ACHN (cell line): ENCODE data around the gene C11orf65.
A peak's percentile ranks its signal among the peaks of the same experiment; 100 is the strongest.

Source experiments
- DNase-seq: peaks from one replicate; pipeline ENCODE4 v3.0.0-alpha.2; 2015
- in situ Hi-C: cut with HindIII; loops from 2 replicates; pipeline ENCODE4 v1.10.0; 2017; ENCODE audit warnings: low sequenced_read_pairs, low pct_ligation_motif_present, low pct_unique_long_range_greater_than_20kb

The C11orf65 gene, protein sequence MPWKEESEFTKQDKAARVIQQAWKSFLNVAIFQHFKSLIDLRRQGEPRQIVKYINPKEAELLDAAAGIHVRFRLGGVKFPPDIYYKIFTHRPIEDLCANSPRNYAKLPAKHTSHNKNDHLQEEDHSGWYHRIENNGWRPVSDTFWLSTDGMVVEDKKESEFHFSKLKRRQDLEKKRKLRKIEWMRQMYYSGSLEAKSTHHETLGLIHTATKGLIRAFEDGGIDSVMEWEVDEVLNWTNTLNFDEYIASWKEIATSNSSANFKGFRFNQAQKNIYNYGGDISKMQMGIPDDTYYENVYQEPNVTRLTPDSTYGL

GRCh38 chr11:108467091-108467823, at the start of gene C11orf65:
TSS of gene C11orf65 (minus strand) at chr11:108467529. CDS start at chr11:108461559, 5,970 bp downstream.
- peak; percentile 94 for DNase-seq
- in situ Hi-C loops: no loop called here

- in situ Hi-C loops: no loop called here
- no peak for DNase-seq
Observed at GRCh38 chr11:108516125-108516524, 48.8 kb upstream of the C11orf65 start.

- no peak for DNase-seq
- in situ Hi-C loops: no loop called here
Observed at GRCh38 chr11:108512708-108513107, 45.4 kb upstream of the C11orf65 start.

DNA sequence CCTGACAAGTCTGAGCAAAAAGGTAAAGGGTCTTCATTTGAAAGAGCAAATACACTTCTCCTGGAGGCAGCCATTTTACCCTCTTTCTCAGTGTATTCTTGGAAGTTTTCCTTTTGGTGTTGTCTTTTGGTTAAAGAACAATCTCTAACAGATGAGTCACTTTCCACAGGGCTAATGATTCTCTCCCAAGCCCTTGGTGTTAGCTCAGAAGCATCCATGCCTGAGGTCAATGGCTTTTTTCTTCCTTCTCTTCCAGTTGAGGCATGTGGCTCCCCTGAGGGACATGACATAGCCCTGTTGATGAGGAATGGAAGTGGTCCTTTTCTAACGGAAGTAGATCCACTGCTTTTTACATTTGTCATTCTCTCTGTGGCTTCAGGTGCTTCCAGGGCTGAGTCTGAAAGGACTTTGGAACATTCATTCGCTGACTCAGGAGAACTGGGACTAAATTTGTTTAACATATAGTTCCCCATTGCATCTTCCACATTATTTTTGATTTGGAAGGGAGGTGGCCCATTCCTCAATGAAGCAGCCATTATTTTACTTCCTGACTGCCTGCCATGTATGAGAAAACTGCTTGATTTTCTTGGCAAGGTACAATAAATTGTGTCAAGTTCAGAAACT, 44.6 kb upstream of the C11orf65 start:
- in situ Hi-C loops: no loop called here

GRCh38 chr11:108508653-108509593, 41.6 kb upstream of the C11orf65 start:
- in situ Hi-C loops: no loop called here
- DNase-seq: no peak

More for the DNA sequence above, 44.6 kb upstream of the C11orf65 start:
- DNase-seq: peak; percentile 90

DNA sequence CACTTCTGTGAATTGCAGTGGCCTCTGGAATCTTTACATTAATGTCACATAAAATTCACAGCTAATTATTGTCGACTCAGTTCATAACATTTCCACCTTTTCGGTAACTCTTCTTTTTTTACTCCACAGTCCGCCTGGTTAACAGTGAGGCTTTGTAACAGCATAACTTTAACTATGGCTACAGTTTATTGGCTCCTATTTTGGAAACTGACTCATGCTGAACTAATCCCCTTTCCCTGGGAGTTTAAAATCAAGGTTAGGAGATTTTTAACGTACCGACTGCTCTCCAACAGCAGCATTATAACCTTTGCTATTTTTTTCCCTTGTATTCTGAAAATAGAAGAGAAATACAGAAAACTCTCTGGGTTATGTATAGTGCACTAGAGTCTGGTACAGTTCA, 34.1 kb upstream of the C11orf65 start:
- in situ Hi-C loops: no loop called here
- DNase-seq: no peak

DNA sequence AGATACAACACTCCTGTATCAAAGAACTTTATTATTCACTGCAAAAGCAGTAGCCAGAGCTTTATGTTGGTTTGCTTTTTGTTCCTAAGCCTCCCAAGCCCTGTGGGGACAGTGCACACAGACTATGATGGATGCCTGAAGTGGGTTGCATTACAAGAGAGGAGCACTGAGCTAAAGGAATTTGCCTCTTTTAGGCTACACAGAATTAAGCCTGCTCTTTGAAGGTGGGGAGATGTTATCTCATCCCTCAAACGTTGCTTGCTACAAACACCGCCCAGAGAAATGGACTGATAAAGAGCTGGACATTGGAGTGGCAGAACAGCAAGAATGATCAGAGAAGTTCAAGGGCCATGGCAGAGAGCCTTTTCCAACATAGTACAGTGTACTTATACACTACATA, 33.4 kb upstream of the C11orf65 start:
- in situ Hi-C loops: no loop called here
- no peak for DNase-seq

- DNase-seq: no peak
- in situ Hi-C loops: no loop called here
Observed at GRCh38 chr11:108500169-108500568, 32.8 kb upstream of the C11orf65 start.

- in situ Hi-C loops: no loop called here
- no peak for DNase-seq
Observed at GRCh38 chr11:108498816-108499408, 31.6 kb upstream of the C11orf65 start.

- peak; percentile 68 for DNase-seq
- in situ Hi-C loops: no loop called here
Observed at GRCh38 chr11:108498046-108498815, 30.9 kb upstream of the C11orf65 start, which contains the start of gene POGLUT3. TSS of gene POGLUT3 (minus strand) at chr11:108498384. CDS start at chr11:108498366, 18 bp downstream.

GRCh38 chr11:108497317-108498045, 30.2 kb upstream of the C11orf65 start:
- DNase-seq: peak; percentile 93
- in situ Hi-C loops: no loop called here

- in situ Hi-C loops: no loop called here
- DNase-seq: no peak
Observed at GRCh38 chr11:108496643-108497256, 29.4 kb upstream of the C11orf65 start.

- no peak for DNase-seq
- in situ Hi-C loops: no loop called here
Observed at GRCh38 chr11:108495326-108495725, 28.0 kb upstream of the C11orf65 start.

- in situ Hi-C loops: no loop called here
- no peak for DNase-seq
Observed at GRCh38 chr11:108494182-108494581, 26.9 kb upstream of the C11orf65 start.

DNA sequence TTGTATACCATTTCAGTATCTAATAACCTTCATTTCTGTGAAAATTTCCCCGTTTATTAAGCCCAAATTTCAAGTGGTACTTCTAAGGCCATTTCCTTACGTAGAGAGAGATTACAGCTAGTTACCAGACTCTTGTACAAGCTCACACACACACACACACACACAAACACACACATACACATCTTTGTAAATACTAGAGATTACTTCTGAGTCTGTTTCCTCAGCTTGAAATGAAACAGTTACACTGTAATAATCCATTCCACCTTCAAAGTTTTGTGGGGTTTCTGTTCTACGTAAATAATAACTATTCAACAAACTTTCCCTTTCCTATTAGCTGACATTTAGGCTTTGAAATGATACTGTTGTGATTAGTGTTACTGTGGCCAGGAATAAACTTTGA, 24.6 kb upstream of the C11orf65 start:
- in situ Hi-C loops: no loop called here
- no peak for DNase-seq

- in situ Hi-C loops: no loop called here
Observed at GRCh38 chr11:108486828-108487227, 19.5 kb upstream of the C11orf65 start.

More at GRCh38 chr11:108486828-108487227, 19.5 kb upstream of the C11orf65 start:
- DNase-seq: no peak
